GM12864 (cell line): Measurements from ENCODE around the gene AP1M2.
"Not testable (repeated sequence)": the region's sequence is repeated elsewhere in the genome, so short reads cannot be mapped to it uniquely, and the experiment has no call there.

Source experiments
- DNase-seq: peaks from one replicate; pipeline ENCODE4 v3.0.0-alpha.2; 2011; ENCODE audit warnings: low read depth
- H3K4me3 ChIP-seq: 2 replicates; pipeline ENCODE4 v1.5.1; 2011; ENCODE audit warnings: mild to moderate bottlenecking, low read depth, low read length, control low read depth
- TF ChIP-seq, protein P1 (sequence below): IDR thresholded peaks from 2 replicates; pipeline ENCODE4 v1.5.1; 2011; ENCODE audit warnings: low read depth, mild to moderate bottlenecking, moderate library complexity, low read length, control low read depth, inconsistent platforms; ENCODE audit errors: missing control alignments

AP1M2 gene

DNA sequence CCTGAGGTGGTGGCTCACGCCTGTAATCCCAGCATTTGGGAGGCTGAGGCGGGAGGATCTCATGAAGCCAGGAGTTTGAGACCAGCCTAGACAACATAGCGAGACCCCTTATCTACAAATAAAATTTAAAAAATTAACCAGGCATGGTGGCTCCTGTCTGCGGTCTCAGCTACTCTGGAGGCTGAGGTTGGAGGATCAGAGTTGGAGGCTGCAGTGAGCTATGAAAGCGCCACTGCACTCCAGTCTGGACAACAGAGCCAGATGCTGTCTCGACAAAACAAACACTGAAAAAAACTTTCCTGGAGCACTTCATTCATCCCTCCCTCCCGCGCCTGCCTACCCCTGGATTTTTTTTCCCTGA, 44.1 kb downstream of the AP1M2 start:
- H3K4me3 ChIP-seq: 0 out of 2 replicates have a peak overlapping the region, but pooled peaks have one; percentile 86

DNA sequence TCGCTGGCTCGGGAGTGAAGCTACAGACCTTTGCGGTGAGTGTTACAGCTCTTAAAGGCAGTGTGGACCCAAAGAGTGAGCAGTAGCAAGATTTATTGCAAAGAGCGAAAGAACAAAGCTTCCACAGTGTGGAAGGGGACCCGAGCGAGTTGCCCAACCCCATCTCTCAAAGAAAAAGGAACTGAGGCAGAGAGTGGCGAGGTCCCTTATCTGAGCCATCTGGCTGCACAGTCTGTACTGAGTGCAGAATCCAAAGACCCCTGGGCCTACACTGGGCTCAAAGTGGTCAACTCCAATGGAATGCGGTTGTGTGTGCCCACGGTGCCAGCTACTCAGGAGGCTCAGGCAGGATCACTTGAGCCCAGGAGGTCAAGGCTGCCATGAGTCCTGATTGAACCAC, 48.1 kb downstream of the AP1M2 start:
- H3K4me3 ChIP-seq, DNase-seq: not testable (repeated sequence)

More for the DNA sequence above, 44.1 kb downstream of the AP1M2 start:
- TF ChIP-seq, protein P1, sequence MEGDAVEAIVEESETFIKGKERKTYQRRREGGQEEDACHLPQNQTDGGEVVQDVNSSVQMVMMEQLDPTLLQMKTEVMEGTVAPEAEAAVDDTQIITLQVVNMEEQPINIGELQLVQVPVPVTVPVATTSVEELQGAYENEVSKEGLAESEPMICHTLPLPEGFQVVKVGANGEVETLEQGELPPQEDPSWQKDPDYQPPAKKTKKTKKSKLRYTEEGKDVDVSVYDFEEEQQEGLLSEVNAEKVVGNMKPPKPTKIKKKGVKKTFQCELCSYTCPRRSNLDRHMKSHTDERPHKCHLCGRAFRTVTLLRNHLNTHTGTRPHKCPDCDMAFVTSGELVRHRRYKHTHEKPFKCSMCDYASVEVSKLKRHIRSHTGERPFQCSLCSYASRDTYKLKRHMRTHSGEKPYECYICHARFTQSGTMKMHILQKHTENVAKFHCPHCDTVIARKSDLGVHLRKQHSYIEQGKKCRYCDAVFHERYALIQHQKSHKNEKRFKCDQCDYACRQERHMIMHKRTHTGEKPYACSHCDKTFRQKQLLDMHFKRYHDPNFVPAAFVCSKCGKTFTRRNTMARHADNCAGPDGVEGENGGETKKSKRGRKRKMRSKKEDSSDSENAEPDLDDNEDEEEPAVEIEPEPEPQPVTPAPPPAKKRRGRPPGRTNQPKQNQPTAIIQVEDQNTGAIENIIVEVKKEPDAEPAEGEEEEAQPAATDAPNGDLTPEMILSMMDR: no peak
- DNase-seq: no peak

DNA sequence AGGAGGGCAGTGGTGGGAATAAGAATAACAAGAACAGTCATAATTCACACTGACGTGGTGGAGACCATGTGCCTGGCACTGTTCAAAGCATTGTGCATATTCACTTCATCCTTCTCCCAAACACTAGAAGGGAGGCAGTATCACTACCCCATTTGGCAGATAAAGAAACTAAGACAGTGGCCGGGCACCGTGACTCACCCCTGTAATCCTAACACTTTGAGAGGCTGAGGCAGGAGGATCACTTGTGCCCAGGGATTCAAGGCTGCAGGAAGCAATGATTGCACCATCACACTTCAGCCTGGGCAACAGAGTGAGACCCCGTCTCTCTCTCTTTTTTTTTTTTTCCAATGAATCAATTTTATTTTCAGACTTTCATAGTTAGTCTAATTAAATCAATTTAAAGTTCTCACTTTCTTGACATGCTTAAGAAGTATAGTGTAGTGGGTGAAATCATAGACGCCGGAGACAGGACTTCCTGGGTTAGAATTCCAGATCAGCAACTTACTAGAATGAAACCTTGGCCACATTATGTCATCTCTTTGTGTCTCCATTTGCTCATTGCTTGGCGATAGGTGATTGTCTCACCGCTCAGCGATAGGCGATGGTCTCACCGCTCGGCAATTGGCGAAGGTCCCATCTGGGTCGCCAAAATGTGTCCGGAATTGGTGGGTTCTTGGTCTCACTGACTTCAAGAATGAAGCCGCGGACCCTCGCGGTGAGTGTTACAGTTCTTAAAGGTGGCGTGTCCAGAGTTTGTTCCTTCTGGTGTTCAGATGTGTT, 48.7 kb downstream of the AP1M2 start:
- no peak for DNase-seq
- TF ChIP-seq, protein P1: no peak

DNA sequence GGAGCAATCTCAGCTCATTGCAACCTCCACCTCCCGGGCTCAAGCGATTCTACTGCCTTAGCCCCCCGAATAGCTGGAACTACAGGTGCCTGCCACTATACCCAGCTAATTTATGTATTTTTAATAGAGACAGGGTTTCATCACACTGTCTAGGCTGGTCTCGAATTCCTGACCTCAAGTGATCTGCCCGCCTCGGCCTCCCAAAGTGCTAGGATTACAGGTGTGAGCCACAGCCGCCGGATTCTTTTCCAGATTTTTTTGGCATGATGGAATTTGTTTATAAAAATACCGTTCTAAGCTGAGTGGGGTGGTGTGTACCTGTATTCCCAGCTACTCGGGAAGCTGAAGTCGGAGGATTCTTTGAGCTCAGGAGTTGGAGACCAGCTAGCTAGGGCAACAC, 49.4 kb downstream of the AP1M2 start:
- no peak for DNase-seq
- TF ChIP-seq, protein P1: no peak
- H3K4me3 ChIP-seq: no peak overlapping the region

More for the DNA sequence above, 48.7 kb downstream of the AP1M2 start:
- no peak overlapping the region for H3K4me3 ChIP-seq

DNA sequence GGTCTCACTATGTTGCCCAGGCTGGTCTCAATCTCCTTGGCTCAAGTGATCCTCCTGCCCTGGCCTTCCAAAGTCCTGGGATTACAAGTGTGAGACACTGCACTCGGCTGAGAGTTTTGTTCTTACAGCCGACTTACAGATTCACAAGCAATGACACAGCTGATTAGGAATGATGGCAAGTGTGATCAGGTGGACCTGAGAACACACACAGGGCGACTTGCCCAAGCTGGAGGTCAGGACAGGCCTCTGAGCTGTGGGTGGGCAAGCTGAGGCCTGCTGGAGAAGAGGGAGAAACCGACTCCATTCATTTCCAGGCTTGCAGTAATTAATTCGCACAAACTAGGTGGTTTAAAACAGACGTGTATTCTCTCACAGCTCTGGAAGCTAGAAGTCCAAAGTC, 51.5 kb downstream of the AP1M2 start:
- TF ChIP-seq, protein P1: no peak
- H3K4me3 ChIP-seq: no peak overlapping the region
- no peak for DNase-seq

DNA sequence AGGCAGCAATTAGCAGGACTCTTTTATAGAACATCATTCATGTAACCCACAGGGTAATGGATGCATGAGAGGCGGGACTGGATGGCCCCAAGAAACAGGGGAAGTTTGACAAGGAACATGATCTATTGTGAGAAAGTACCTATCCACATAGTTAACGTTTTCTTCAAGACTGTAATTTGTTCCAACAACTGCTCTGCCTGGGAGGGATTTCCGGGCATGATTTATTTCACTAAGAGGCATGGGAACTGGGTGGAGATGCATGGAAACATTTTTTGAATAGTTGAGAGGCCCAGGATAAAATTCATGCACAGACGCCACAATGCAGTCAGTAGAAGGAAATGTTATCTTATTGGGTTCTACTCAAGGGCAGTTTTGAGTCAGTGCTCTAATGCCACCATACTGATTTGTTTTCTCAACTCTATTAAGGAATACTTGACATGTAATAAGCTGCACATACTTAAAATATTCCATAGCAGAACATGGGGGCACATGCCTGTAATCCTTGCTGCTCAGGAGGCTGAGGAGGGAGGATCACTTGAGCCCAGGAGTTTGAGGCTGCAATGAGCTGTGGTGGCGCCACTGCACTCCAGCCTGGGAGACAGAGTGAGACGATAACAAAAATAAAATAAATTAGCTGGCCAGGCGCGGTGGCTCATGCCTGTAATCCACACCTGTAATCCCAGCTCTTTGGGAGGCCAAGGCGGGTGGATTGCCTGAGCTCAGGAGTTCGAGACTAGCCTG, 53.3 kb downstream of the AP1M2 start:
- TF ChIP-seq, protein P1: no peak
- H3K4me3 ChIP-seq: no peak overlapping the region
- no peak for DNase-seq

DNA sequence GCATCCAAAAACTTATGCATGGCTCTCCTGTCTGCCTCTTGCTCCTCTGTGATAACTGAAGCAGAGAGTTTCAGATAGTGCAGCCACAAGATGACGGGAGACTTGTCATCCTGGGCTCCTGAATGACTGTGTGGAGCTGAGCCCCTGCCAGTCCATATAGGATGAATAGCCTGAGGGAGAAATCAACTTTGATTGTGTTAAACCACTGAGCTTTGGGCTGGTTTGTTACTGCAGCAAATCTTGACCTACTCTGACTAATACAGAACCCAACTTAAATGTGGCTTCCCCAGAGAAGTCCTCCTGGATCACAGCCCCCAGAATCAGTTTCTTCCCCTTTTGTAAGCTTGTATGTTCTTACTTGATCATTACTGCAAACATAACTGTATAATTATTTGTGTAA, 54.7 kb downstream of the AP1M2 start:
- TF ChIP-seq, protein P1: no peak
- DNase-seq: no peak
- H3K4me3 ChIP-seq: no peak overlapping the region

DNA sequence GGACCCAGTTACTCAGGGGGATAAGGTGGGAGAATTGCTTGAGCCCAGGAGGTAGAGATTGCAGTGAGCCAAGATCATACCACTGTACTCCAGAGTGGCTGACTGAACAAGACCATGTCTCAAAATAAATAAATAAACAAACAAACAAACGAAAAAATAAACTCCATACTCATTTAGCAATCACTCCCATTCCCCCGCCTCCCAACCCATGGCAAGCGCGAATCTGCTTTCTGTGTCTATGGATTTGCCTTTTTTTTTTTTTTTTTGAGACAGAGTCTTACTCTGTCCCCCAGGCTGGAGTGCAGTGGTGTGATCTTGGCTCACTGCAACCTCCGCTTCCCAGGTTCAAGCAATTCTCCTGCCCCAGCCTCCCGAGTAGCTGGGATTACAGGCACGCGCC, 60.2 kb downstream of the AP1M2 start:
- H3K4me3 ChIP-seq, DNase-seq: not testable (repeated sequence)
